BLaER1 treated with 17β-estradiol and CSF1 and Interleukin-3, amounts not matched to agents 10 nM and 100 nM (cell line): Measurements from ENCODE around the gene PHF20.
"Not testable (repeated sequence)": the region's sequence is repeated elsewhere in the genome, so short reads cannot be mapped to it uniquely, and the experiment has no call there.

Experiments used
- H3K27ac ChIP-seq, 11 experiments: shearing (Covaris generic); formaldehyde crosslinking; 2 replicates each; pipeline ENCODE4 v1.8.1; 2022
- H3K27me3 ChIP-seq, 11 experiments: shearing (Covaris generic); formaldehyde crosslinking; 2 replicates each; pipeline ENCODE4 v1.8.1; 2022
- H3K36me3 ChIP-seq, 11 experiments: shearing (Covaris generic); formaldehyde crosslinking; 2 replicates each; pipeline ENCODE4 v1.8.1; 2022
- H3K4me1 ChIP-seq, 10 experiments: shearing (Covaris generic); formaldehyde crosslinking; 2 replicates each; pipeline ENCODE4 v1.8.1; 2022
- H3K4me2 ChIP-seq, 11 experiments: shearing (Covaris generic); formaldehyde crosslinking; 2 replicates each; pipeline ENCODE4 v1.8.1; 2022
- H3K4me3 ChIP-seq, 10 experiments: shearing (Covaris generic); formaldehyde crosslinking; 2 replicates each; pipeline ENCODE4 v1.8.1; 2022
- H3K9ac ChIP-seq, 11 experiments: shearing (Covaris generic); formaldehyde crosslinking; 2 replicates each; pipeline ENCODE4 v1.8.1; 2022
- H3K9me3 ChIP-seq, 11 experiments: shearing (Covaris generic); formaldehyde crosslinking; replicated peaks in 1 of 11; 2 replicates each; pipeline ENCODE4 v1.8.1; 2022
- H4K20me1 ChIP-seq, 11 experiments: shearing (Covaris generic); formaldehyde crosslinking; 2 replicates each; pipeline ENCODE4 v1.8.1; 2022
- Cebpa-rat ChIP-seq, 11 experiments: shearing (Covaris generic); IDR thresholded peaks; 2 replicates each; pipeline ENCODE4 v1.8.1; 2022

Gene PHF20

GRCh38 chr20:35738410-35739179, 33.2 kb upstream of the PHF20 start:
- H3K9ac ChIP-seq: peak overlapping the region in 3 of 11 experiments; percentile 44 to 61 (median 45); a peak in 5 of 22 replicates
- no peak for TF ChIP-seq Cebpa-rat (IDR thresholded peaks at IDR 0.05)
- peaks cover 72 to 76% (median 74%) of the 10 kb centered on the region in 11 experiments for H3K36me3 ChIP-seq
- H3K4me3 ChIP-seq: peak overlapping the region in 8 of 10 experiments; percentile 15 to 88 (median 36); a peak in 11 of 20 replicates
- H3K4me2 ChIP-seq: peak overlapping the region; percentile 58 to 98 (median 89)
- no peaks in the 10 kb centered on the region for H3K27me3 ChIP-seq
- H3K27ac ChIP-seq: no peak overlapping the region
- H4K20me1 ChIP-seq: peaks cover 77 to 79% (median 78%) of the 10 kb centered on the region in 11 experiments
- H3K9me3 ChIP-seq: no peaks in the 10 kb centered on the region
- H3K4me1 ChIP-seq: peaks cover 29 to 64% (median 43%) of the 10 kb centered on the region in 10 experiments

GRCh38 chr20:35739294-35740163, 32.3 kb upstream of the PHF20 start:
- peak overlapping the region; percentile 99 to 100 (median 100); a peak in 17 of 22 replicates for H3K9ac ChIP-seq
- no peaks in the 10 kb centered on the region for H3K27me3 ChIP-seq
- H3K36me3 ChIP-seq: peaks cover 62 to 67% (median 65%) of the 10 kb centered on the region in 11 experiments
- H3K27ac ChIP-seq: peak overlapping the region in 3 of 11 experiments; percentile 100; a peak in 1 of 22 replicates
- peak overlapping the region; percentile 83 to 98 (median 89) for H3K4me2 ChIP-seq
- H3K4me1 ChIP-seq: peaks cover 38 to 67% (median 52%) of the 10 kb centered on the region in 10 experiments
- no peaks in the 10 kb centered on the region for H3K9me3 ChIP-seq
- TF ChIP-seq Cebpa-rat (IDR thresholded peaks at IDR 0.05): no peak
- peaks cover 67 to 70% (median 69%) of the 10 kb centered on the region in 11 experiments for H4K20me1 ChIP-seq
- H3K4me3 ChIP-seq: peak overlapping the region; percentile 88 to 99 (median 94)

- TF ChIP-seq Cebpa-rat (IDR thresholded peaks at IDR 0.05): peak; percentile 82 to 99 (median 96); a peak in 21 of 22 replicates
- Histone ChIP-seq H3K9me3 (no peaks in the 10 kb centered on the region), H3K9ac (peak within 1 kb of the TSS; percentile 99 to 100 (median 100))
Measured at GRCh38 chr20:35741892-35742740, 29.7 kb upstream of the PHF20 start, which contains the start of gene RBM39. RBM39 (minus strand) TSS chr20:35742260; CDS start chr20:35740874, 1,386 bp downstream.

GRCh38 chr20:35742741-35743523, 28.9 kb upstream of the PHF20 start:
- Histone ChIP-seq H3K9me3 (no peaks in the 10 kb centered on the region), H3K4me2 (peak overlapping the region; percentile 84 to 98 (median 89)), H3K9ac (peak overlapping the region; percentile 97 to 100 (median 100)), H3K27ac (peak overlapping the region; percentile 98 to 100 (median 100)), H3K27me3 (no peaks in the 10 kb centered on the region), H4K20me1 (peaks cover 33 to 36% (median 35%) of the 10 kb centered on the region in 11 experiments), H3K4me1 (peaks cover 37 to 47% (median 40%) of the 10 kb centered on the region in 10 experiments), H3K36me3 (peaks cover 28 to 33% (median 31%) of the 10 kb centered on the region in 11 experiments), H3K4me3 (peak overlapping the region; percentile 57 to 94 (median 69))
- TF ChIP-seq Cebpa-rat (IDR thresholded peaks at IDR 0.05): no peak

More at GRCh38 chr20:35741892-35742740, 29.7 kb upstream of the PHF20 start, which contains the start of gene RBM39:
- peak within 1 kb of the TSS; percentile 99 to 100 (median 100) for H3K27ac ChIP-seq
- peak within 1 kb of the TSS; percentile 86 to 98 (median 92) for H3K4me2 ChIP-seq
- H3K4me1 ChIP-seq: peaks cover 39 to 54% (median 47%) of the 10 kb centered on the region in 10 experiments
- H3K36me3 ChIP-seq: peaks cover 36 to 41% (median 39%) of the 10 kb centered on the region in 11 experiments
- H3K4me3 ChIP-seq: peak within 1 kb of the TSS; percentile 88 to 99 (median 94)
- peaks cover 42 to 44% (median 43%) of the 10 kb centered on the region in 11 experiments for H4K20me1 ChIP-seq
- no peaks in the 10 kb centered on the region for H3K27me3 ChIP-seq

- Histone ChIP-seq H3K4me3 (peak overlapping the region in 9 of 10 experiments; percentile 57 to 94 (median 70); a peak in 18 of 20 replicates), H3K27me3 (no peaks in the 10 kb centered on the region)
Measured at GRCh38 chr20:35743693-35744491, 27.9 kb upstream of the PHF20 start.

GRCh38 chr20:35744492-35744841, 27.3 kb upstream of the PHF20 start:
- Histone ChIP-seq H3K27ac (peak overlapping the region; percentile 98 to 100 (median 100); a peak in 21 of 22 replicates), H3K4me1 (peaks cover 22 to 31% (median 26%) of the 10 kb centered on the region in 10 experiments), H3K4me2 (peak overlapping the region; percentile 84 to 98 (median 89)), H3K9ac (peak overlapping the region; percentile 97 to 100 (median 100)), H3K4me3 (peak overlapping the region in 7 of 10 experiments; percentile 57 to 94 (median 68); a peak in 9 of 20 replicates), H4K20me1 (peaks cover 18 to 20% (median 20%) of the 10 kb centered on the region in 11 experiments), H3K36me3 (peaks cover 13 to 18% (median 15%) of the 10 kb centered on the region in 11 experiments)
- not testable (repeated sequence) for H3K27me3 ChIP-seq, H3K9me3 ChIP-seq

More at GRCh38 chr20:35743693-35744491, 27.9 kb upstream of the PHF20 start:
- peaks cover 24 to 26% (median 25%) of the 10 kb centered on the region in 11 experiments for H4K20me1 ChIP-seq
- no peak for TF ChIP-seq Cebpa-rat (IDR thresholded peaks at IDR 0.05)
- peak overlapping the region; percentile 84 to 98 (median 89) for H3K4me2 ChIP-seq
- peaks cover 19 to 23% (median 21%) of the 10 kb centered on the region in 11 experiments for H3K36me3 ChIP-seq
- peak overlapping the region; percentile 98 to 100 (median 100) for H3K27ac ChIP-seq
- H3K9ac ChIP-seq: peak overlapping the region; percentile 97 to 100 (median 100)
- no peaks in the 10 kb centered on the region for H3K9me3 ChIP-seq
- H3K4me1 ChIP-seq: peaks cover 27 to 37% (median 32%) of the 10 kb centered on the region in 10 experiments

- H3K27ac ChIP-seq: no peak overlapping the region
- H3K9me3 ChIP-seq: no peaks in the 10 kb centered on the region
- no peak overlapping the region for H3K9ac ChIP-seq
- no peak for TF ChIP-seq Cebpa-rat (IDR thresholded peaks at IDR 0.05)
- no peaks in the 10 kb centered on the region for H4K20me1 ChIP-seq
- H3K4me1 ChIP-seq: peaks cover 0 to 9% (median 0%) of the 10 kb centered on the region in 10 experiments; a peak in 1 of 20 replicates
- H3K4me3 ChIP-seq: no peak overlapping the region
- H3K4me2 ChIP-seq: no peak overlapping the region
- no peaks in the 10 kb centered on the region for H3K36me3 ChIP-seq
- no peaks in the 10 kb centered on the region for H3K27me3 ChIP-seq
Measured at GRCh38 chr20:35750611-35751010, 21.2 kb upstream of the PHF20 start.
